Brain microvascular endothelial cell (primary cell): ENCODE results near the gene ANKRD24.
"Not testable (repeated sequence)": the region's sequence is repeated elsewhere in the genome, so short reads cannot be mapped to it uniquely, and the experiment has no call there.

Experiments
- DNase-seq: peaks from one replicate; pipeline ENCODE4 v3.0.0-alpha.2; 2020
- H3K27ac ChIP-seq: fragments of 250-450 bp; sonication (Bioruptor Pico); 2 replicates; pipeline ENCODE4 v1.5.1; 2020; ENCODE audit warnings: mild to moderate bottlenecking, moderate library complexity
- H3K27me3 ChIP-seq: fragments of 250-450 bp; sonication (Bioruptor Pico); replicated peaks from 2 replicates; pipeline ENCODE4 v1.5.1; 2020; ENCODE audit warnings: mild to moderate bottlenecking
- H3K36me3 ChIP-seq: fragments of 250-450 bp; sonication (Bioruptor Pico); replicated peaks from 2 replicates; pipeline ENCODE4 v1.5.1; 2020; ENCODE audit warnings: mild to moderate bottlenecking
- H3K4me3 ChIP-seq: 2 replicates; pipeline ENCODE4 v1.5.1; 2011; ENCODE audit warnings: low read depth, mild to moderate bottlenecking, control low read depth, low read length, moderate library complexity
- in situ Hi-C: cut with HindIII; loops from 2 replicates; pipeline ENCODE4 v1.10.0; 2017; ENCODE audit warnings: low sequenced_read_pairs, low pct_ligation_motif_present
- TF ChIP-seq, protein P1 (sequence below): IDR thresholded peaks from 2 replicates; pipeline ENCODE4 v1.5.1; 2011; ENCODE audit warnings: low read depth, mild to moderate bottlenecking, moderate library complexity, low read length, control low read depth, inconsistent platforms; ENCODE audit errors: missing control alignments

The ANKRD24 gene

GRCh38 chr19:4266253-4267000 is 83.9 kb downstream of the ANKRD24 start:
- peaks cover 18% of the 10 kb centered on the region for H3K36me3 ChIP-seq
- TF ChIP-seq, protein P1, sequence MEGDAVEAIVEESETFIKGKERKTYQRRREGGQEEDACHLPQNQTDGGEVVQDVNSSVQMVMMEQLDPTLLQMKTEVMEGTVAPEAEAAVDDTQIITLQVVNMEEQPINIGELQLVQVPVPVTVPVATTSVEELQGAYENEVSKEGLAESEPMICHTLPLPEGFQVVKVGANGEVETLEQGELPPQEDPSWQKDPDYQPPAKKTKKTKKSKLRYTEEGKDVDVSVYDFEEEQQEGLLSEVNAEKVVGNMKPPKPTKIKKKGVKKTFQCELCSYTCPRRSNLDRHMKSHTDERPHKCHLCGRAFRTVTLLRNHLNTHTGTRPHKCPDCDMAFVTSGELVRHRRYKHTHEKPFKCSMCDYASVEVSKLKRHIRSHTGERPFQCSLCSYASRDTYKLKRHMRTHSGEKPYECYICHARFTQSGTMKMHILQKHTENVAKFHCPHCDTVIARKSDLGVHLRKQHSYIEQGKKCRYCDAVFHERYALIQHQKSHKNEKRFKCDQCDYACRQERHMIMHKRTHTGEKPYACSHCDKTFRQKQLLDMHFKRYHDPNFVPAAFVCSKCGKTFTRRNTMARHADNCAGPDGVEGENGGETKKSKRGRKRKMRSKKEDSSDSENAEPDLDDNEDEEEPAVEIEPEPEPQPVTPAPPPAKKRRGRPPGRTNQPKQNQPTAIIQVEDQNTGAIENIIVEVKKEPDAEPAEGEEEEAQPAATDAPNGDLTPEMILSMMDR: no peak

GRCh38 chr19:4267101-4267900 is 84.8 kb downstream of the ANKRD24 start:
- TF ChIP-seq, protein P1: peak; percentile 86
- no peak overlapping the region for H3K4me3 ChIP-seq
- in situ Hi-C loops: no loop called here
- H3K36me3 ChIP-seq: peaks cover 18% of the 10 kb centered on the region
- H3K27me3 ChIP-seq: no peaks in the 10 kb centered on the region
- no peak overlapping the region for H3K27ac ChIP-seq
- DNase-seq: peak; percentile 10

More at GRCh38 chr19:4266253-4267000, 83.9 kb downstream of the ANKRD24 start:
- Histone ChIP-seq H3K27me3 (no peaks in the 10 kb centered on the region), H3K27ac (no peak overlapping the region), H3K4me3 (no peak overlapping the region)
- in situ Hi-C loops: no loop called here
- DNase-seq: no peak

DNA sequence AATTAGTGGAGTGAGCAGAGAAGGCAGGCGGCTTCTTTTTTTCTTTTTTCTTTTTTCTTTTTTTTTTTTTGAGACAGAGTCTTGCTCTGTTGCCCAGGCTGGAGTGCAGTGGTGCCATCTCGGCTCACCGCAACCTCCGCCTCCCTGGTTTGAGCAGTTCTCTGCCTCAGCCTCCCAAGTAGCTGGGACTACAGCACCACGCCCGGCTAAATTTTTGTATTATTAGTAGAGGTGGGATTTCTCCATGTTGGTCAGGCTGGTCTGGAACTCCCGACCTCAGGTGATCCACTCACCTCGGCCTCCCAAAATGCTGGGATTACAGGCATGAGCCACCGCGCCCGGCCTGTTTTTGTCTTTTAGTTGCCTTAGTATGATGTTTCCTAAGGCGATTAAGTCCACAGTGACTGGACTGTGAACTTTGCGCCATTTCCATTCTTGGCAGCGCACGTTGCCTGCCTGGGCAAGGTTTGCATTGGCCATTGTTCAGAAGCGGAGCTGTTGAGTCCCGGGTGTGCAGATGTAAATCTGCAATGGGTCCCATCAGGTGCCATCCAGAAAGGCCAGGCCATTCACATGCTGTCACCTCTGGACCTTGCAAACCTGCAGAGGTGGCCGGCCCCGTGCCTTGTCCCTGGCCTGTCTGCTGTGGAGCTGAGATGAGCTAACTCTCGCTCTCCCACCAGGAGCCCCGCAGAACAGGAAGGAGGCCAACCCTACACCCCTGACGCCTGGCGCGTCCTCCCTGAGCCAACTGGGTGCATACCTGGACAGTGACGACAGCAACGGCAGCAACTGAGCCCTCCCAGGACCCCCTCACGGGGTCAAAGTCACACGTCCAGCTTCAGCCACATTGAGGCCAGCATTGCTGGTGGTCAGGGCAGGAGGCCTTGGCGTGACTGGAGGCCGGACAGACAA is 85.7 kb downstream of the ANKRD24 start:
- no peak overlapping the region for H3K4me3 ChIP-seq
- H3K27ac ChIP-seq: no peak overlapping the region
- H3K27me3 ChIP-seq: no peaks in the 10 kb centered on the region
- in situ Hi-C loops: no loop called here
- no peak for DNase-seq
- peaks cover 18% of the 10 kb centered on the region for H3K36me3 ChIP-seq
- TF ChIP-seq, protein P1: no peak

DNA sequence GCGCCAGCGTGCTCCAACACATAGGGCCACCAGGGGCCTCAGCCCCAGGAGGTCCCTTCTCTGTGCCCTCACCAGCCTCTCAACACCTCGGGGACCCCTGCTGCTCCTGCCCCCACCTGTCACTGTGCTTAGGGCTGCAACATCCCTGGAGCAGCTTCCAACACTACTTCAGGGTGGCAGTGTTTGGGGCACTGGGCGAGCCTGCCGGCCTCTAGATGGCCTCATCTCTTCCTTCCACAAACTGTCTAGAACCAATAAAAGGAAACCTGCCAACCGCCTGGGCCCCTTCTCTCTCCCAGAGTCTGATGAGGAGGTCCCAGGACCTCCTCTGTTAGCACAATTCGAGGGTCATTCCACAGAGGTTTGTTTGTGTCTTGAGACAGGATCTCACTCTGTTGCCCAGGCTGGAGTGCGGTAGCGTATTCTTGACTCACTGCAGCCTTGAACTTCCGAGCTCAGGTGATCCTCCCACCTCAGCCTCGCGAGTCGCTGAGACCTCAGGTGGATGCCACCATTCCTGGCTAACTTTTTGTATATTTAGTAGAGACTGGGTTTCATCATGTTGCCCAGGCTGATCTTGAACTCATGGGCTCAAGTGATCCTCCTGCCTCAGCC is 86.4 kb downstream of the ANKRD24 start:
- H3K4me3 ChIP-seq: no peak overlapping the region
- H3K36me3 ChIP-seq: peaks cover 15% of the 10 kb centered on the region
- H3K27ac ChIP-seq: no peak overlapping the region
- no peak for DNase-seq
- in situ Hi-C loops: no loop called here
- no peaks in the 10 kb centered on the region for H3K27me3 ChIP-seq
- TF ChIP-seq, protein P1: peak; percentile 9

DNA sequence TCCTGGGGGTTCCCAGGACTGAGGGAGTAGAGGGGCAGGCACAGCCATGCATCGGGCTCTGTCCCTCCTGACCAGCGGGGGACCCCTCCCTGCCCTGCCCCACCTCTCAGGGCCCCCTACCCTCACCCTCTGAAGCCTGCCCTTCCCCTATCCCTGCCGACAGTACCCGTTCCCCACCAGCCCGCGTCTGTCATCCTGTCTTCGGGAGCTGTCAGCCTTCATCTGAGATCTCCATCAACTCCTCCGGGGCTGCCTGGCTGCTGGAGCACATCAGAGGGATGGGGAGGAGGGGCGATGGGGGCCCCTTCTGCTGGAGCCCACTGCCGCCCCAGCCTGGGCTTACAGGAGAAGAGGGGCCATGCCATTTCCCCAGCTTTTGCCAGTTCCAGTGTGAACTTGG is 90.4 kb downstream of the ANKRD24 start:
- no peak overlapping the region for H3K4me3 ChIP-seq
- TF ChIP-seq, protein P1: no peak
- H3K36me3 ChIP-seq: peaks cover 11% of the 10 kb centered on the region
- H3K27me3 ChIP-seq: peaks cover 3% of the 10 kb centered on the region
- DNase-seq: no peak
- in situ Hi-C loops: no loop called here
- no peak overlapping the region for H3K27ac ChIP-seq

DNA sequence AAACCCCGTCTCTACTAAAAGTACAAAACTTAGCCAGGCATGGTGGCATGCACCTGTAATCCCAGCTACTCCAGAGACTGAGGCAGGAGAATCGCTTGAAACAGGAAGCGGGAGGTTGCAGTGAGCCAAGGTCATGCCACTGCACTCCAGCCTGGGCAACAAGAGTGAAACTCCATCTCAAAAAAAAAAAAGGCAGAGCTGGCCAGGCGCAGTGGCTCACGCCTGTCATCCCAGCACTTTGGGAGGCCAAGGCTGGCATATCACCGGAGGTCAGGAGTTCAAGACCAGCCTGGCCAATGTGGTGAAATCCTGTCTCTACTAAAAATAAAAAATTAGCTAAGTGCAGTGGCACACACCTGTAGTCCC is 91.8 kb downstream of the ANKRD24 start:
- in situ Hi-C loops, H3K27ac ChIP-seq, DNase-seq, H3K4me3 ChIP-seq, H3K36me3 ChIP-seq: not testable (repeated sequence)
- peaks cover 12% of the 10 kb centered on the region for H3K27me3 ChIP-seq
